ENCODE data around the gene SEMA4F. TPM values are rescaled to one million over a fixed set of nuclear protein-coding genes. Genes with fewer than 3 reads are reported as not detected.

The SEMA4F gene
- total and polyA plus RNA-seq, 7 donors, result 0.59 to 5.7 (median 2.0) TPM

- Histone ChIP-seq H3K27ac (no peak overlapping the region), H3K4me3 (no peak overlapping the region), H3K36me3 (ENCODE audit: insufficient read depth in 1 of 2, low read depth in 1 of 2) (peaks cover 0 to under 1% of the 10 kb centered on the region in 2 donors), H3K9me3 (no peaks in the 10 kb centered on the region), H3K4me1 (no peaks in the 10 kb centered on the region), H3K27me3 (ENCODE audit: insufficient read depth in 3 of 3, low read length in 2 of 3) (no peaks in the 10 kb centered on the region)
- intact Hi-C loops (cut with DNase I), result no loop called here
- DNase-seq (no peak), ATAC-seq (no peak)
- TF ChIP-seq, protein P1, sequence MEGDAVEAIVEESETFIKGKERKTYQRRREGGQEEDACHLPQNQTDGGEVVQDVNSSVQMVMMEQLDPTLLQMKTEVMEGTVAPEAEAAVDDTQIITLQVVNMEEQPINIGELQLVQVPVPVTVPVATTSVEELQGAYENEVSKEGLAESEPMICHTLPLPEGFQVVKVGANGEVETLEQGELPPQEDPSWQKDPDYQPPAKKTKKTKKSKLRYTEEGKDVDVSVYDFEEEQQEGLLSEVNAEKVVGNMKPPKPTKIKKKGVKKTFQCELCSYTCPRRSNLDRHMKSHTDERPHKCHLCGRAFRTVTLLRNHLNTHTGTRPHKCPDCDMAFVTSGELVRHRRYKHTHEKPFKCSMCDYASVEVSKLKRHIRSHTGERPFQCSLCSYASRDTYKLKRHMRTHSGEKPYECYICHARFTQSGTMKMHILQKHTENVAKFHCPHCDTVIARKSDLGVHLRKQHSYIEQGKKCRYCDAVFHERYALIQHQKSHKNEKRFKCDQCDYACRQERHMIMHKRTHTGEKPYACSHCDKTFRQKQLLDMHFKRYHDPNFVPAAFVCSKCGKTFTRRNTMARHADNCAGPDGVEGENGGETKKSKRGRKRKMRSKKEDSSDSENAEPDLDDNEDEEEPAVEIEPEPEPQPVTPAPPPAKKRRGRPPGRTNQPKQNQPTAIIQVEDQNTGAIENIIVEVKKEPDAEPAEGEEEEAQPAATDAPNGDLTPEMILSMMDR (IDR thresholded peaks at IDR 0.05), result no peak
- WGBS, 3 donors, result 56 to 79% (median 77%) methylated on average over 1 of the region's 1 CpG
Measured at GRCh38 chr2:74668087-74668486, 14.0 kb downstream of the SEMA4F start.

- Histone ChIP-seq H3K36me3 (ENCODE audit: insufficient read depth in 1 of 2, low read depth in 1 of 2) (peaks cover 0 to 4% of the 10 kb centered on the region in 2 donors), H3K27ac (no peak overlapping the region), H3K9me3 (no peaks in the 10 kb centered on the region), H3K4me1 (no peaks in the 10 kb centered on the region), H3K27me3 (ENCODE audit: insufficient read depth in 3 of 3, low read length in 2 of 3) (no peaks in the 10 kb centered on the region), H3K4me3 (no peak overlapping the region)
- 77 to 83% (median 80%) methylated on average over 7 of the region's 7 CpGs for WGBS, 3 donors
- DNase-seq (no peak), ATAC-seq (no peak)
- intact Hi-C loops (cut with DNase I), result no loop called here
- TF ChIP-seq, protein P1 (IDR thresholded peaks at IDR 0.05), result no peak
Measured at GRCh38 chr2:74670263-74670662, 16.2 kb downstream of the SEMA4F start.

DNA sequence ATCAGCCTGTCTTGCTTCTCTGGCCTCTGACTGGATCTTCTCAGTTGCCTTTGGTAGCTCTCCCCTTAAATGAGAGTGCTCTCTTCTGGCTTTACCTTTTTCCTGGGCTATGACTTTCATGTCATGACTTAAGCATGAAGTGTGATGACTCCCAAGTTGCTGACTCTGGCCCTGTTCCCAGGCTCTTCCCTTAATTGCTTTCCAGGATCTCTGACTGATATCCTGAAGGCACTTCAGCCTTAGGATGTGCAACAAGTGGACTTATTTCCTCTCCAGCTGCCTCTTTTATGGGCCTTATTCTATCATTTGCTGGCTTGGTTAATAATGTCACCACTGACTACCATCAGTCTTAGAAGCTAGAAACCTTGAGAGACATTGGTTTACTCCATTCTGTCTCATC, 17.4 kb downstream of the SEMA4F start:
- DNase-seq (no peak), ATAC-seq (no peak)
- H3K4me1 ChIP-seq, result no peaks in the 10 kb centered on the region
- H3K27me3 ChIP-seq (ENCODE audit: insufficient read depth in 3 of 3, low read length in 2 of 3), result no peaks in the 10 kb centered on the region
- no peak overlapping the region for H3K27ac ChIP-seq
- no peaks in the 10 kb centered on the region for H3K9me3 ChIP-seq
- TF ChIP-seq, protein P1 (IDR thresholded peaks at IDR 0.05), result no peak
- intact Hi-C loops (cut with DNase I), result no loop called here
- H3K4me3 ChIP-seq, result no peak overlapping the region
- peaks cover 0 to 17% of the 10 kb centered on the region in 2 donors for H3K36me3 ChIP-seq (ENCODE audit: insufficient read depth in 1 of 2, low read depth in 1 of 2)

DNA sequence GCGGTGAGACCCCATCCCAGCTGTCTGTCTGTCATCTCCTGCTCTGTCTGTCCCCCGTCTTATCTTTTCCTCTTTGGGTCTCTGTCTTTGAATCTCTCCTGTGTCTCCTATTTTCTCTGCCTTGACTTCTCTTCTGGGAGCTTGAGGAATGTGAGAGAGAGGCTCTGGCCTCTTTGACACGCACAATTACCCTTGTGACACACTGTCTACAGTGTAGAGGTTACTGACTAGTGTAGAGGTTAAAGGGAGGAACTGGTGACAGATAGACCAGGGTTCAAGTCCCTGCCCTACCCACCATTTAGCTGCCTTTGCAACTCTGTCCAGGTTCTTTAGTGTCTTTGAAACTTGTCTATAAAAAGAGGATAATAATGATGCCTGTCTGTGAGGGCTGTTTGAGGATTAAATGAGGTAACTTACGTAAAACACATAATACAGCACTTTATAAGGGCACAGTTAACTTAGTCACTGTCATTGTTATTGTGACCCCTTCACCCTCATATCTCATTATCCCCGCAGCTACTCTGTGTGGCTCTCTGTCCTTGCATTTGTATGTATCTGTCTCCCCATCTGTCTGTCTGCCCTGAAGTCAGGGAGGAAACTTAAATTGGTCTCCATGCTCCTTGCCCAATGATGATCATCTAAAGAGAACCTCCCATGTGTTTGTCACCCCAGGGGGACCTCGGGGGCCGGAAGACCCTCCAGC, 19.9 kb downstream of the SEMA4F start:
- H3K27me3 ChIP-seq (ENCODE audit: insufficient read depth in 3 of 3, low read length in 2 of 3), result no peaks in the 10 kb centered on the region
- no peaks in the 10 kb centered on the region for H3K9me3 ChIP-seq
- TF ChIP-seq, protein P1 (IDR thresholded peaks at IDR 0.05), result no peak
- intact Hi-C loops (cut with DNase I), result no loop called here
- no peak for ATAC-seq
- H3K36me3 ChIP-seq (ENCODE audit: insufficient read depth in 1 of 2, low read depth in 1 of 2), result peaks cover 0 to 23% of the 10 kb centered on the region in 2 donors
- no peak overlapping the region for H3K27ac ChIP-seq
- no peak for DNase-seq
- 88 to 94% (median 89%) methylated on average over 7 of the region's 7 CpGs for WGBS, 3 donors
- H3K4me3 ChIP-seq, result no peak overlapping the region
- no peaks in the 10 kb centered on the region for H3K4me1 ChIP-seq

- H3K4me1 ChIP-seq, result no peaks in the 10 kb centered on the region
- intact Hi-C loops (cut with DNase I), result no loop called here
- ATAC-seq, result no peak
- 81 to 92% (median 88%) methylated on average over 6 of the region's 6 CpGs for WGBS, 3 donors
- no peak for DNase-seq
- H3K4me3 ChIP-seq, result no peak overlapping the region
- no peak overlapping the region for H3K27ac ChIP-seq
- H3K27me3 ChIP-seq (ENCODE audit: insufficient read depth in 3 of 3, low read length in 2 of 3), result no peaks in the 10 kb centered on the region
- TF ChIP-seq, protein P1 (IDR thresholded peaks at IDR 0.05), result no peak
- no peaks in the 10 kb centered on the region for H3K9me3 ChIP-seq
- peaks cover 0 to 31% of the 10 kb centered on the region in 2 donors for H3K36me3 ChIP-seq (ENCODE audit: insufficient read depth in 1 of 2, low read depth in 1 of 2)
Measured at GRCh38 chr2:74675090-74675489, 21.0 kb downstream of the SEMA4F start.
